Mucosa of descending colon (tissue), 3 donors: ENCODE results near the gene RIT2. TPM values are rescaled to one million over a fixed set of nuclear protein-coding genes. Genes with fewer than 3 reads are reported as not detected.

Source experiments
- ATAC-seq: fragments of 200-7000 bp; cut with Tn5 transposase; one replicate; pipeline ENCODE4 v1.9.1; 2020; ENCODE audit warnings: mild to moderate bottlenecking, moderate library complexity
- DNase-seq, 3 donors: peaks; one replicate each; pipeline ENCODE4 v3.0.0-alpha.2; 2020
- H3K36me3 ChIP-seq: fragments of 200-600 bp; one replicate; pipeline ENCODE4 v1.8.0; 2021; ENCODE audit warnings: low read depth, mild to moderate bottlenecking
- H3K4me1 ChIP-seq: fragments of 200-600 bp; one replicate; pipeline ENCODE4 v1.8.0; 2021; ENCODE audit warnings: low read depth, mild to moderate bottlenecking
- H3K4me3 ChIP-seq: fragments of 200-600 bp; one replicate; pipeline ENCODE4 v1.8.0; 2021; ENCODE audit warnings: mild to moderate bottlenecking
- H3K9me3 ChIP-seq: fragments of 200-600 bp; one replicate; pipeline ENCODE4 v1.8.0; 2021; ENCODE audit warnings: mild to moderate bottlenecking
- intact Hi-C, 2 donors: fragments of 100-400 bp; cut with DNase I in 1 of 2; cut with micrococcal nuclease in 1 of 2; formaldehyde crosslinking; loops; one replicate each; pipeline versions ENCODE4 v1.11.0 to v1.11.1; 2022; cut with DNase I, micrococcal nuclease
- total RNA-seq, 3 donors: library from RNA; stranded (reverse); fragmentation: NEBNext Ultra II Directional in 2 of 3; extraction: Animal tissue kit (Norgen Biotek cat#: 25700) in 2 of 3; gene quantifications; one replicate each; pipeline versions ENCODE4 v1.2.1 to v1.2.4, GENCODE V29; 2021 to 2023
- TF ChIP-seq, protein P1 (sequence below): fragments of 200-600 bp; IDR thresholded peaks from one replicate; pipeline ENCODE4 v1.8.0; 2022; ENCODE audit warnings: antibody characterized with exemption, mild to moderate bottlenecking
- donor health status: DM: no; HTN: no; CAD: no; lungs with moderate emphysema.
- donor health status: DM: no; HTN: no; CAD: no.
- donor health status: DM: no; HTN: yes; CAD: no.

Gene RIT2
- total RNA-seq, 3 donors from 2014 or later: 0.44 TPM; not detected in 2

DNA sequence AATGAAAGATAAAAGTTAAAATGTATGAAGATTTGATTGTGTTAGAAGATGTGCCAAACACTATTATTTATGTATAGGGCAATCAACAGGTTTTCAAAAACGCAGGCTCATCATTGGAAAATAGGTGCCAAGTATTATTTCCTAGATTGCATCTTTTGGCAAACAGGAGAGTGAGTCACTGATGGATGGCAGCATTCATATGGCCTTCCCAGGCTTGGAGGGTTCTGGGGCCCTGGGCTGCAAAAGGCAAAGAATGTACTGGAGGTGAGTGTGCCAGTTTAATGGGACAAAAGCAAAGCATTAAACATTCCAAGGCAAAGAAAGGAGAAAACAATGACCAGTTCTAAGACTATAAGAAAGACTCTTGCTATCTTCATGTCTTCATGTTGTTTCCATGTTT, 379.4 kb downstream of the RIT2 start:
- ATAC-seq (no peak), DNase-seq (no peak)
- H3K9me3 ChIP-seq: no peaks in the 10 kb centered on the region
- TF ChIP-seq, protein P1, sequence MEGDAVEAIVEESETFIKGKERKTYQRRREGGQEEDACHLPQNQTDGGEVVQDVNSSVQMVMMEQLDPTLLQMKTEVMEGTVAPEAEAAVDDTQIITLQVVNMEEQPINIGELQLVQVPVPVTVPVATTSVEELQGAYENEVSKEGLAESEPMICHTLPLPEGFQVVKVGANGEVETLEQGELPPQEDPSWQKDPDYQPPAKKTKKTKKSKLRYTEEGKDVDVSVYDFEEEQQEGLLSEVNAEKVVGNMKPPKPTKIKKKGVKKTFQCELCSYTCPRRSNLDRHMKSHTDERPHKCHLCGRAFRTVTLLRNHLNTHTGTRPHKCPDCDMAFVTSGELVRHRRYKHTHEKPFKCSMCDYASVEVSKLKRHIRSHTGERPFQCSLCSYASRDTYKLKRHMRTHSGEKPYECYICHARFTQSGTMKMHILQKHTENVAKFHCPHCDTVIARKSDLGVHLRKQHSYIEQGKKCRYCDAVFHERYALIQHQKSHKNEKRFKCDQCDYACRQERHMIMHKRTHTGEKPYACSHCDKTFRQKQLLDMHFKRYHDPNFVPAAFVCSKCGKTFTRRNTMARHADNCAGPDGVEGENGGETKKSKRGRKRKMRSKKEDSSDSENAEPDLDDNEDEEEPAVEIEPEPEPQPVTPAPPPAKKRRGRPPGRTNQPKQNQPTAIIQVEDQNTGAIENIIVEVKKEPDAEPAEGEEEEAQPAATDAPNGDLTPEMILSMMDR: no peak
- no peaks in the 10 kb centered on the region for H3K36me3 ChIP-seq
- no peak overlapping the region for H3K4me3 ChIP-seq
- intact Hi-C loops: no loop called here
- no peaks in the 10 kb centered on the region for H3K4me1 ChIP-seq

DNA sequence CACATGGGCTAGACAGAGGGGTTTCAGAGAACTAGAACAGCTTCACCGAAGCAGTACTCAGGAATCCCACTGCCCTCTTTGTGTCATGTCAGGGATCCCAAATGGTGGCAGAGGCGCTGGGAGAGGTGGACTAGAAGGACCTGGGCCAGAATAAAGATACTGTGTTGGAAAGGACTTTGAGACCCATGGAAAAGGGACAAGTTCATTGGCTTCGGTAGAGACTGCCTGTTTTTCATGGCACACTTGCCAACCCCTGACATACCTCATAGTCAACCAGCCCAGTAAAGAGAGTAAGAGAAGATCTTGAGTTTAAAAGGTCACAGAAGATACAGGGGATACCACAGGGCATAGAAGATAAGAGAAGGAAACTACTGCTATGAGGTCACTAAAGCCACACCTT, 381.0 kb downstream of the RIT2 start:
- DNase-seq (no peak), ATAC-seq (no peak)
- intact Hi-C loops: no loop called here
- Histone ChIP-seq H3K36me3 (no peaks in the 10 kb centered on the region), H3K4me1 (no peaks in the 10 kb centered on the region), H3K9me3 (no peaks in the 10 kb centered on the region), H3K4me3 (no peak overlapping the region)
- TF ChIP-seq, protein P1: no peak

DNA sequence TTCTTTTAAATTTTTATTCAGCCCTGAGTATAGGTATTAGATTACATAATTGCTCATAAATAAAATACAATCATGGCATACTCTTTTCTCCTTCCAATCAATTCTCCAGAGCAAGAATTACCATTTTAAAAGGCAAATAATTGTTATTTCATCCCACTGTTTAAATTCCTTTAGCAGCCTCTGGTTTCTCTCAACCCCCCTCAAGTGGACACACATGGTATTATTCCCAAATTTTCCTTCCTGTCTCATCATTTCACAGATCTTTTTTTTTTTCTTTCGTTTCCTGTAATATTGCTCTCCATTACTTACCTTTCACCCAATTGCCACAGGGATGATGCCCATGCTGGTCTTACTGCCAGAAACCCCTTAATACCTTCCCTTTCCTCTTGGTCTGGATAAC, 385.2 kb downstream of the RIT2 start:
- Histone ChIP-seq H3K9me3 (no peaks in the 10 kb centered on the region), H3K36me3 (no peaks in the 10 kb centered on the region), H3K4me3 (no peak overlapping the region), H3K4me1 (no peaks in the 10 kb centered on the region)
- DNase-seq (no peak), ATAC-seq (no peak)
- TF ChIP-seq, protein P1: no peak
- intact Hi-C loops: no loop called here

DNA sequence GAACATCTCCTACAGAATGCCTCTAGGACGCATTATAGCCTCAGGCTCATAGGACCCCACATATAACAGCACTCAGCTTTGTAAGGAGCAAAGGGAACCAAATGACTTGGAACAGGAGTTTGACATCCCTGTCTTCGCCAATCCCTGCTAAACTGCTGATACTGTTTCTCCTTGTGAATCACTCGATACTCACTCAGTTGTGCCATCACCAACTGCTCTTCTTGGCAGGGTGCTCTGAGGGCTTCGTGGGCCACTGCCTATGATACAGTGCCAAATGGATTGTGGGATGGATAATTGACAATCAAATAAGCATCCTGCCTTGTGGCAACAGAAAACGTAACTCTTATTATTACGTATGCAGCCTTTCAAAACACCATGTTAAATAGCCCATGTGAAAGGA, 396.3 kb downstream of the RIT2 start:
- intact Hi-C loops: no loop called here
- H3K4me1 ChIP-seq: no peaks in the 10 kb centered on the region
- TF ChIP-seq, protein P1: no peak
- H3K36me3 ChIP-seq: no peaks in the 10 kb centered on the region
- no peaks in the 10 kb centered on the region for H3K9me3 ChIP-seq
- no peak for DNase-seq
- no peak for ATAC-seq
- no peak overlapping the region for H3K4me3 ChIP-seq

DNA sequence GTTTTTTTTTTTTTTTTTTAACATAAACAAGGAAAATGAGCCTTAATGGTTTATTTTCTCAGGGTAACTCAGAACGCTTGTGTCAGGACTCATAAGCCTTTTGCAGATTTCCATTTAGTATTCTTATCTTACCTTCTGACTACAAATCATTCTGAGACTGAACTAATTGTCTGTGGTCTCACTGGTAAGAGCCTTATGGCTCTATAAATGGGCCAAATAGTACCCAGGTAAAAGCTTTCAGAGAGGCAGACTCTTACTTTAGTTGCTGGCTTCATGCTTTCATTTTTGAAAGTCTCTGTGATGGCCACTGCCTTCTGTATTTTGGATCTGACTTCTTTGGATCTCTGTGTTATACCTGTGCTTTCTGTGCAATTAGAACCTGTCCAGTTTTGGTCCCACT, 403.4 kb downstream of the RIT2 start:
- intact Hi-C loops: no loop called here
- no peak for DNase-seq
- no peak for ATAC-seq
- Histone ChIP-seq H3K4me3 (no peak overlapping the region), H3K4me1 (no peaks in the 10 kb centered on the region), H3K9me3 (no peaks in the 10 kb centered on the region), H3K36me3 (no peaks in the 10 kb centered on the region)
- TF ChIP-seq, protein P1: no peak

DNA sequence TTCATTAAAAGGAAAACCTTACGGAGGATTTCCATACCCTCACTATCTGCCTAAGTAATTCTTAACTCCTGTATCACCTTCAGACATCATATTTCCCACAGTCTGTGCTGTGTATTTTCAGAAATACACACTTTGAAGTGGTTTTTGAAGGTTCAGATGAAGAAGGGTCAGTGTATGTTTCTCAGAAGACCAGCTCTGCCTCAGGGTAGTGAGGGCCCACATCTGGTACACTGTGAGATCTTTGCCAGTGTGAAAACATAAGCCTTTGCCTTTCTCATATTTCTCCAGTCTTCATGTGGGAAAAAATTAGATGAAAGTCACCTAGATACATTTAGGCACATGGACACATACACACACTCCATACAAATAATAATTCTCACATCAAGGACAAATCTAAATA, 408.4 kb downstream of the RIT2 start:
- TF ChIP-seq, protein P1: no peak
- DNase-seq (no peak), ATAC-seq (no peak)
- Histone ChIP-seq H3K36me3 (no peaks in the 10 kb centered on the region), H3K9me3 (no peaks in the 10 kb centered on the region), H3K4me1 (no peaks in the 10 kb centered on the region), H3K4me3 (no peak overlapping the region)
- intact Hi-C loops: no loop called here
